CD14-positive monocyte (primary cell): ENCODE data around the gene WFS1. TPM values are rescaled to one million over a fixed set of nuclear protein-coding genes. Genes with fewer than 3 reads are reported as not detected.

Experiments
- DNase-seq, 3 donors: peaks; one replicate each; pipeline ENCODE4 v3.0.0-alpha.2; 2011 to 2022
- H2AFZ ChIP-seq: 2 replicates; pipeline ENCODE4 v1.6.0; 2012; ENCODE audit warnings: mild to moderate bottlenecking, low read depth, low read length, inconsistent platforms; ENCODE audit not compliant: insufficient read depth, poor library complexity, severe bottlenecking
- H3K27ac ChIP-seq, 2 donors: 1 replicate in 1 of 2; 2 replicates in 1 of 2; pipeline ENCODE4 v1.5.1; 2012 to 2013; ENCODE audit warnings: low read length in 2 of 2, control low read depth in 1 of 2, inconsistent platforms in 1 of 2, low read depth in 1 of 2, mild to moderate bottlenecking in 1 of 2
- H3K27me3 ChIP-seq, 2 donors: one replicate each; pipeline versions ENCODE4 v1.6.0 to v1.6.1; 2011 to 2013; ENCODE audit warnings: low read length in 2 of 2; ENCODE audit not compliant: control insufficient read depth in 2 of 2, insufficient read depth in 2 of 2
- H3K36me3 ChIP-seq, 2 donors: replicated peaks in 1 of 2; 1 replicate in 1 of 2; 2 replicates in 1 of 2; pipeline versions ENCODE4 v1.5.1 to v1.6.1; 2012 to 2013; ENCODE audit warnings: low read length in 2 of 2, control low read depth in 1 of 2, inconsistent platforms in 1 of 2, mild to moderate bottlenecking in 1 of 2; ENCODE audit not compliant: insufficient read depth in 2 of 2, control insufficient read depth in 1 of 2
- H3K4me1 ChIP-seq, 2 donors: 1 replicate in 1 of 2; 2 replicates in 1 of 2; pipeline versions ENCODE4 v1.5.1 to v1.6.1; 2012 to 2013; ENCODE audit warnings: low read length in 2 of 2, control low read depth in 1 of 2, inconsistent platforms in 1 of 2, mild to moderate bottlenecking in 1 of 2, moderate library complexity in 1 of 2; ENCODE audit not compliant: insufficient read depth in 2 of 2, control insufficient read depth in 1 of 2
- H3K4me2 ChIP-seq: replicated peaks from 2 replicates; pipeline ENCODE3; 2012; ENCODE audit warnings: low read length, moderate library complexity, mild to moderate bottlenecking; ENCODE audit not compliant: poor library complexity, severe bottlenecking; ENCODE audit errors: extremely low read depth
- H3K4me3 ChIP-seq, 3 experiments: fragments of 200-600 bp in 1 of 3; sonication (generic) in 1 of 3; replicated peaks in 1 of 3; 1 replicate in 2 of 3; 2 replicates in 1 of 3; pipeline ENCODE4 v1.5.1; 2011 to 2013; ENCODE audit warnings: low read length in 3 of 3, mild to moderate bottlenecking in 3 of 3, control low read depth in 2 of 3, low read depth in 2 of 3, inconsistent platforms in 1 of 3, moderate library complexity in 1 of 3
- H3K79me2 ChIP-seq: 2 replicates; pipeline ENCODE4 v1.6.0; 2012; ENCODE audit warnings: mild to moderate bottlenecking, control low read depth, inconsistent platforms, low read length, moderate library complexity; ENCODE audit not compliant: insufficient read depth
- H3K9ac ChIP-seq: 2 replicates; pipeline ENCODE4 v1.6.0; 2017; ENCODE audit warnings: low read length, mild to moderate bottlenecking; ENCODE audit not compliant: insufficient read depth, poor library complexity, severe bottlenecking
- H3K9me3 ChIP-seq, 2 donors: replicated peaks in 1 of 2; 1 replicate in 1 of 2; 2 replicates in 1 of 2; pipeline versions ENCODE4 v1.5.1 to v1.6.1; 2012 to 2013; ENCODE audit warnings: low read length in 2 of 2, control low read depth in 1 of 2; ENCODE audit not compliant: control insufficient read depth in 1 of 2, insufficient read depth in 1 of 2
- H4K20me1 ChIP-seq: 2 replicates; pipeline ENCODE4 v1.6.0; 2012; ENCODE audit warnings: mild to moderate bottlenecking, low read length, control low read depth, moderate library complexity; ENCODE audit not compliant: insufficient read depth
- H3K27ac Mint-ChIP-seq, 7 donors: one replicate each; pipeline ENCODE4 v1.8.0; 2020; ENCODE audit warnings: mild to moderate bottlenecking in 7 of 7, mixed read lengths in 7 of 7, moderate library complexity in 6 of 7, inconsistent platforms in 2 of 7
- H3K27me3 Mint-ChIP-seq, 3 donors: one replicate each; pipeline ENCODE4 v1.8.0; 2021 to 2022; ENCODE audit warnings: low read depth in 3 of 3, mild to moderate bottlenecking in 3 of 3, mixed read lengths in 3 of 3, moderate library complexity in 3 of 3, inconsistent platforms in 1 of 3
- H3K36me3 Mint-ChIP-seq, 2 donors: one replicate each; pipeline ENCODE4 v1.8.0; 2020; ENCODE audit warnings: mixed read lengths in 2 of 2, inconsistent platforms in 1 of 2, mild to moderate bottlenecking in 1 of 2
- H3K4me1 Mint-ChIP-seq: one replicate; pipeline ENCODE4 v1.8.0; 2020; ENCODE audit warnings: mild to moderate bottlenecking, mixed read lengths
- H3K4me3 Mint-ChIP-seq, 2 donors: one replicate each; pipeline ENCODE4 v1.8.0; 2020; ENCODE audit warnings: mild to moderate bottlenecking in 2 of 2, mixed read lengths in 2 of 2, moderate library complexity in 1 of 2
- H3K9me3 Mint-ChIP-seq, 7 donors: one replicate each; pipeline ENCODE4 v1.8.0; 2020 to 2022; ENCODE audit warnings: mixed read lengths in 7 of 7, mild to moderate bottlenecking in 6 of 7, moderate library complexity in 6 of 7, inconsistent platforms in 2 of 7
- WGBS: methylation state at CpG from one replicate; pipeline ENCODE4 v1.1.5; 2013; ENCODE audit warnings: missing lambda C conversion rate; ENCODE audit not compliant: insufficient coverage; 5-methylcytosine and 5-hydroxymethylcytosine counted together
- intact Hi-C, 2 donors: fragments of 100-400 bp; cut with micrococcal nuclease; formaldehyde crosslinking; loops; one replicate each; pipeline versions ENCODE4 v1.15.0 to v1.15.1; 2023
- polyA plus RNA-seq, 3 donors: library from polyadenylated mRNA; depleted of rRNA in 1 of 3; unstranded in 2 of 3; stranded (reverse) in 1 of 3; fragments of 300-500 nt in 2 of 3; fragments of >200 nt in 1 of 3; fragmentation: Illumina TruSeq in 2 of 3; gene quantifications; 1 replicate in 2 of 3; 2 replicates in 1 of 3; pipeline ENCODE4 v1.2.3, GENCODE V29; 2012 to 2021
- TF ChIP-seq, protein P1 (sequence below): fragments of 200-600 bp; IDR thresholded peaks from one replicate; pipeline ENCODE4 v1.8.0; 2022; ENCODE audit warnings: antibody characterized with exemption, mild to moderate bottlenecking

WFS1 gene
- polyA plus RNA-seq, 3 donors, result 0.39 to 1.8 (median 0.93) TPM

DNA sequence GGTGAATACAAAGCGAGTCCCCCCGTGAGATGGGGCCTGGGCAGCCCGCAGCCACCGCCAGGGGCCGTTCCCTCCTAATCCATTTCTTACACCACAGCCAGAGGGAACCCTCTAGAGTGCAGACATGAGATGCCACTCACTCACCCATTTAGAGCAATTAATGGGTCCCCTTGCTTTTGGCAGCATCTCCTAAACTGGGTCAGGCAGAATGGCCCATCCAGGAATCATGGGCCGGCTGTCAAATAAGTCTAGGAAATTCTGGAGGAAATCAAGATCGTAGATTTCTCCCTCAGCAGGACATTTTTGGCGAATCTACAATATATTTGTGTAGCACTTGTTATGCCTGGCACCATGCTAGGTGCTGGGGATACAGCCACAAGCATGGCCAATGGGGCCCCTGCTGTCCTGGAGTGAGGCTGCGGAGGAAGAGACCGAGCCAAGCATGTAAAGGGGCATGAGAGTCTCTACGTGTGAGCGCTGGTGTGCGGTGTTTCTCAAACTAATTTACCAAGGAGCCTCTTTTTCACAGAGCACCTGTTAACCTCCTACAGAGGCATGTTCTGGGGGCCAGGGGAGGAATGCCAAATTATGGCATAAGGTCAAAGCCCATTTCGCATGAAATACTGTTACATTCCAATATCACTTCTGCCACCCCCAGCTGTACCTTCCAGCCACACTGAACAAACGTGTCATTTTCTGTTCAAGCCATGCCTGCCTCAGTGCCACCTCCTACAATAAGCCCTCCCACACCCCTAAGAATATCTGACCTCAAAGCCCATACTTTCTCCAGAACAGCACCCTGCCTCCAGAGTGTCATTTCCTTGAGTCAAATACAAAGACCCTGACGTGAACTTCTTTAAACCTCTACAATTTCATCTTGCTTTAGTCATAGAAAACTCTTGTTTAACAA, 41.2 kb upstream of the WFS1 start:
- H3K79me2 ChIP-seq, result no peaks in the 10 kb centered on the region
- WGBS, result 71% methylated on average over 8 of the region's 16 CpGs
- no peak overlapping the region for H3K4me3 ChIP-seq
- no peaks in the 10 kb centered on the region for H3K4me1 ChIP-seq
- no peak overlapping the region for H3K9ac ChIP-seq
- Mint-ChIP-seq H3K4me3 (no peak overlapping the region), H3K9me3 (peaks cover 0 to 4% (median 0%) of the 10 kb centered on the region in 7 donors), H3K36me3 (no peaks in the 10 kb centered on the region), H3K4me1 (no peaks in the 10 kb centered on the region), H3K27me3 (peaks cover 0 to 13% (median 10%) of the 10 kb centered on the region in 3 donors), H3K27ac (no peak overlapping the region)
- no peak overlapping the region for H3K4me2 ChIP-seq
- peaks cover 2 to 8% of the 10 kb centered on the region in 2 donors for H3K27me3 ChIP-seq
- TF ChIP-seq, protein P1, sequence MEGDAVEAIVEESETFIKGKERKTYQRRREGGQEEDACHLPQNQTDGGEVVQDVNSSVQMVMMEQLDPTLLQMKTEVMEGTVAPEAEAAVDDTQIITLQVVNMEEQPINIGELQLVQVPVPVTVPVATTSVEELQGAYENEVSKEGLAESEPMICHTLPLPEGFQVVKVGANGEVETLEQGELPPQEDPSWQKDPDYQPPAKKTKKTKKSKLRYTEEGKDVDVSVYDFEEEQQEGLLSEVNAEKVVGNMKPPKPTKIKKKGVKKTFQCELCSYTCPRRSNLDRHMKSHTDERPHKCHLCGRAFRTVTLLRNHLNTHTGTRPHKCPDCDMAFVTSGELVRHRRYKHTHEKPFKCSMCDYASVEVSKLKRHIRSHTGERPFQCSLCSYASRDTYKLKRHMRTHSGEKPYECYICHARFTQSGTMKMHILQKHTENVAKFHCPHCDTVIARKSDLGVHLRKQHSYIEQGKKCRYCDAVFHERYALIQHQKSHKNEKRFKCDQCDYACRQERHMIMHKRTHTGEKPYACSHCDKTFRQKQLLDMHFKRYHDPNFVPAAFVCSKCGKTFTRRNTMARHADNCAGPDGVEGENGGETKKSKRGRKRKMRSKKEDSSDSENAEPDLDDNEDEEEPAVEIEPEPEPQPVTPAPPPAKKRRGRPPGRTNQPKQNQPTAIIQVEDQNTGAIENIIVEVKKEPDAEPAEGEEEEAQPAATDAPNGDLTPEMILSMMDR, result no peak
- H2AFZ ChIP-seq, result no peak overlapping the region
- no peaks in the 10 kb centered on the region for H3K9me3 ChIP-seq
- intact Hi-C loops, result no loop called here
- H3K27ac ChIP-seq, result no peak overlapping the region
- DNase-seq, result no peak
- H4K20me1 ChIP-seq, result no peaks in the 10 kb centered on the region
- no peaks in the 10 kb centered on the region for H3K36me3 ChIP-seq

DNA sequence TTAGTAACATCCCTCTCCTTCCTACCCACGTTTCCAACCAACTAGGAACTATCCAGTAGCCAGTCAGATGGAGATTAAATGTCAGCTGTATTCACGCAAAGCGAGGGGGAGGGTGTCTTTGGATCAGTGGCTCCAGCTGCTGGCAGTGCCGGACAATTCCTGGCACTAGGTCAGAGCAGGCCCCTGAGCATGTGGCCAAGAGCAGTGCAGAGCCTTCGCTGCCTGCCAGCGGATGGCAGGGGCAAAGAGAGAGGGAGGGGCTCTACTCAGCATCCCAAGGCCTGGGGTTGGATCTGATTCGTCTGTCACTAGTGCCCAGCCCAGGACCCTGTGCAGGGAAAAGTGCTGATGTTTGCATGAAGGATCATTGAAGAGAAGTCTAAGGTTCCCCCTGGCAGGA, 40.6 kb upstream of the WFS1 start:
- no peaks in the 10 kb centered on the region for H3K36me3 Mint-ChIP-seq
- H3K9ac ChIP-seq, result no peak overlapping the region
- no peak overlapping the region for H3K4me3 Mint-ChIP-seq

More for the DNA sequence above, 40.6 kb upstream of the WFS1 start:
- Histone ChIP-seq H4K20me1 (no peaks in the 10 kb centered on the region), H3K27ac (no peak overlapping the region), H3K9me3 (no peaks in the 10 kb centered on the region), H3K36me3 (no peaks in the 10 kb centered on the region), H3K4me3 (no peak overlapping the region), H3K79me2 (no peaks in the 10 kb centered on the region), H2AFZ (no peak overlapping the region), H3K27me3 (peaks cover 0 to 1% of the 10 kb centered on the region in 2 donors), H3K4me2 (no peak overlapping the region), H3K4me1 (no peaks in the 10 kb centered on the region)
- Mint-ChIP-seq H3K9me3 (peaks cover 0 to 4% (median 0%) of the 10 kb centered on the region in 7 donors), H3K4me1 (no peaks in the 10 kb centered on the region), H3K27ac (no peak overlapping the region), H3K27me3 (peaks cover 0 to 12% (median 8%) of the 10 kb centered on the region in 3 donors)
- 77% methylated on average over 6 of the region's 7 CpGs for WGBS
- no peak for DNase-seq
- intact Hi-C loops, result no loop called here
- TF ChIP-seq, protein P1, result no peak
